HEK293T (cell line): ENCODE results near the gene ITGB8.

ENCODE experiments used
- CTCF ChIA-PET: fragments of 350-600 bp; formaldehyde crosslinking; extraction: SDS; loops from one replicate; lab custom pipeline; 2021; ENCODE audit warnings: antibody characterized with exemption, inconsistent platforms; lab: Yijun Ruan, JAX
- POLR2A ChIA-PET: fragments of 350-600 bp; formaldehyde crosslinking; extraction: SDS; loops from one replicate; lab custom pipeline; 2020; ENCODE audit warnings: antibody characterized with exemption, inconsistent platforms; lab: Yijun Ruan, JAX
- DNase-seq: peaks from one replicate; pipeline ENCODE4 v3.0.0; 2012; ENCODE audit warnings: mixed read lengths; ENCODE audit errors: extremely low spot score
- ARNT ChIP-seq: fragments of 450-650 bp; IDR thresholded peaks from 2 replicates; pipeline ENCODE4 v1.6.1; 2017; ENCODE audit warnings: mild to moderate bottlenecking
- BHLHE40 ChIP-seq: fragments of 450-650 bp; IDR thresholded peaks from 2 replicates; pipeline ENCODE4 v1.6.1; 2016; ENCODE audit warnings: mild to moderate bottlenecking, moderate library complexity, borderline replicate concordance
- CTBP1 ChIP-seq: fragments of 450-650 bp; IDR thresholded peaks from 2 replicates; pipeline ENCODE4 v1.6.1; 2016; ENCODE audit warnings: borderline replicate concordance
- ELF4 ChIP-seq: fragments of 450-650 bp; IDR thresholded peaks from 2 replicates; pipeline ENCODE4 v1.6.1; 2017; ENCODE audit warnings: antibody characterized with exemption
- FOXA1 ChIP-seq: fragments of 450-650 bp; IDR thresholded peaks from 2 replicates; pipeline ENCODE4 v1.6.1; 2016; ENCODE audit warnings: mild to moderate bottlenecking
- FOXK2 ChIP-seq: fragments of 450-650 bp; IDR thresholded peaks from 2 replicates; pipeline ENCODE4 v1.6.1; 2016; ENCODE audit warnings: mild to moderate bottlenecking
- FOXM1 ChIP-seq: fragments of 450-650 bp; IDR thresholded peaks from 2 replicates; pipeline ENCODE4 v1.6.1; 2017; ENCODE audit warnings: mild to moderate bottlenecking, borderline replicate concordance
- HDGF ChIP-seq: fragments of 450-650 bp; IDR thresholded peaks from 2 replicates; pipeline ENCODE4 v1.6.1; 2017; ENCODE audit warnings: antibody characterized with exemption, borderline replicate concordance
- L3MBTL2 ChIP-seq: fragments of 450-650 bp; conservative IDR thresholded peaks from 2 replicates; pipeline ENCODE4 v1.6.1; 2016; ENCODE audit warnings: mild to moderate bottlenecking
- LEF1 ChIP-seq: fragments of 450-650 bp; IDR thresholded peaks from 2 replicates; pipeline ENCODE4 v1.6.1; 2017; ENCODE audit warnings: mild to moderate bottlenecking, borderline replicate concordance
- NFRKB ChIP-seq: fragments of 450-650 bp; IDR thresholded peaks from 2 replicates; pipeline ENCODE4 v1.6.1; 2016; ENCODE audit warnings: mild to moderate bottlenecking, moderate library complexity
- PKNOX1 ChIP-seq: fragments of 450-650 bp; IDR thresholded peaks from 2 replicates; pipeline ENCODE4 v1.6.1; 2016
- SP1 ChIP-seq: fragments of 450-650 bp; IDR thresholded peaks from 2 replicates; pipeline ENCODE4 v1.6.1; 2017
- SUZ12 ChIP-seq: fragments of 450-650 bp; IDR thresholded peaks from 2 replicates; pipeline ENCODE4 v1.6.1; 2016; ENCODE audit warnings: mild to moderate bottlenecking
- TARDBP ChIP-seq: fragments of 450-650 bp; IDR thresholded peaks from 2 replicates; pipeline ENCODE4 v1.6.1; 2016
- ZNF384 ChIP-seq: fragments of 450-650 bp; IDR thresholded peaks from 2 replicates; pipeline ENCODE4 v1.6.1; 2016

ITGB8 gene

GRCh38 chr7:20401861-20402746, 71.4 kb downstream of the ITGB8 start:
- DNase-seq: no peak
- ChIA-PET CTCF (no interaction called here), POLR2A (no interaction called here)
- TF ChIP-seq FOXM1: no peak
- TF ChIP-seq ARNT: no peak
- no peak for TF ChIP-seq FOXK2
- no peak for TF ChIP-seq ELF4
- no peak for TF ChIP-seq NFRKB
- TF ChIP-seq SUZ12: no peak
- no peak for TF ChIP-seq BHLHE40
- TF ChIP-seq ZNF384: no peak
- no peak for TF ChIP-seq L3MBTL2
- TF ChIP-seq HDGF: no peak
- no peak for TF ChIP-seq FOXA1
- TF ChIP-seq LEF1: no peak
- no peak for TF ChIP-seq TARDBP
- no peak for TF ChIP-seq CTBP1

- CTCF ChIA-PET: no interaction called here
- POLR2A ChIA-PET: no interaction called here
- TF ChIP-seq HDGF: no peak
- TF ChIP-seq SP1: no peak
- TF ChIP-seq L3MBTL2: no peak
- no peak for TF ChIP-seq NFRKB
- TF ChIP-seq ZNF384: no peak
- TF ChIP-seq SUZ12: no peak
- TF ChIP-seq CTBP1: no peak
- TF ChIP-seq ARNT: no peak
- TF ChIP-seq ELF4: no peak
- DNase-seq: no peak
Observed at GRCh38 chr7:20402747-20403230, 72.1 kb downstream of the ITGB8 start.

- ChIA-PET CTCF (no interaction called here), POLR2A (no interaction called here)
- no peak for TF ChIP-seq PKNOX1
- no peak for DNase-seq
Observed at GRCh38 chr7:20403331-20403730, 72.6 kb downstream of the ITGB8 start.

GRCh38 chr7:20404320-20404719, 73.6 kb downstream of the ITGB8 start:
- DNase-seq: no peak
- TF ChIP-seq ELF4 (no peak), BHLHE40 (no peak), FOXM1 (no peak), ZNF384 (no peak), SP1 (no peak), SUZ12 (no peak), PKNOX1 (no peak), FOXK2 (no peak), HDGF (no peak), NFRKB (no peak), CTBP1 (no peak), LEF1 (no peak), TARDBP (no peak), L3MBTL2 (no peak), ARNT (no peak)
- ChIA-PET POLR2A (no interaction called here), CTCF (no interaction called here)

- POLR2A ChIA-PET: no interaction called here
- DNase-seq: no peak
- TF ChIP-seq PKNOX1: no peak
- CTCF ChIA-PET: no interaction called here
Observed at GRCh38 chr7:20407585-20408466, 77.1 kb downstream of the ITGB8 start.

GRCh38 chr7:20408467-20408826, 77.7 kb downstream of the ITGB8 start:
- POLR2A ChIA-PET: no interaction called here
- CTCF ChIA-PET: no interaction called here
- TF ChIP-seq NFRKB (no peak), L3MBTL2 (no peak), TARDBP (no peak), FOXK2 (no peak), BHLHE40 (no peak), PKNOX1 (no peak), FOXM1 (no peak), CTBP1 (no peak), FOXA1 (no peak), ZNF384 (no peak), ELF4 (no peak), HDGF (no peak), ARNT (no peak), SUZ12 (no peak)
- DNase-seq: no peak
